ENCODE results near the gene FAM167B.

DNA sequence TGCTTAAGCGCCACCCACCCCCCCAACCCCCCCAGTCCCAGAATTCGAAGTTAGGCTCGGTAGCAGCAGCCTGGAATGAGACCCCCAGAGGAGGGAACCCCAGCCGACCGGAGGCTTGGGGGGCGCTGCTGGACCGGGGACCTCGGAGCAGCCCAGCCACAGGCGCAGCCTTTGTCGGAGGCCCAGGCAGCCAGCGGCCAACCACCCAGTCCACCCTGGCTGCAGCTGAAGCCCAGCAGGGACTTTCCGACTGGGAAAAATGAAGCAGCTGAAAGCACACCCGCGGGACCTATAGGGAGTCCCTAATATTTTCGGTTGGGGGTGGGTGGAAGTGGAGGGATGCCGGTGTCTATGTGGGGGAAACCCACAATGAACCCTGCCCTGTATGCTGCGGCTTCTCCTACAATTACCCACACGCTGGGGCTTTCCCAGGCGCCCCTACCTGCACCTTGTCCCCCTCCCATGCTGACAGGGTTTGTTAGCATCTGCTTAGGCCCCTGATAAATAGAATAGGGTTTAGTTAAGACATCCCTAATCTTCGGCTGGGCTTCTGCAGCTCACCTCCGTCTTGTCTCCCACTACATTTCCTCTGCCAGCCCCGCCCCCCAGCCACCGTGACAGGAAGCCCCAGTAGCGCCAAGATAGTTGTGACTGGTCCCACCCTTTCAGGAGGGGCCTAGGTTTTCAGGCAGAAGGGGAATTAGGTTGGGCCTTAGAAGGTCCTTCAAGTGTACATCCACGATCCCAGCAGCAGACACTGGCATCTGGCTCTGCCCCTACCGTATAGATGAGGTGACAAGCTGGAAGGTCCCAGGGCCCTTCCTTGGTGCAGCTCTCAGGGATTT is 45.8 kb upstream of the FAM167B start:
- TF ChIP-seq, protein P1, sequence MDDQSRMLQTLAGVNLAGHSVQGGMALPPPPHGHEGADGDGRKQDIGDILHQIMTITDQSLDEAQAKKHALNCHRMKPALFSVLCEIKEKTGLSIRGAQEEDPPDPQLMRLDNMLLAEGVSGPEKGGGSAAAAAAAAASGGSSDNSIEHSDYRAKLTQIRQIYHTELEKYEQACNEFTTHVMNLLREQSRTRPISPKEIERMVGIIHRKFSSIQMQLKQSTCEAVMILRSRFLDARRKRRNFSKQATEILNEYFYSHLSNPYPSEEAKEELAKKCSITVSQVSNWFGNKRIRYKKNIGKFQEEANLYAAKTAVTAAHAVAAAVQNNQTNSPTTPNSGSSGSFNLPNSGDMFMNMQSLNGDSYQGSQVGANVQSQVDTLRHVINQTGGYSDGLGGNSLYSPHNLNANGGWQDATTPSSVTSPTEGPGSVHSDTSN (IDR thresholded peaks at IDR 0.05): no peak
- TF ChIP-seq MYC (IDR thresholded peaks at IDR 0.05; ENCODE audit: borderline replicate concordance, low read length) (no peak), EHF (CRISPR knock-in tag; IDR thresholded peaks at IDR 0.05) (no peak), JUN (IDR thresholded peaks at IDR 0.05) (no peak), ZC3H11A (IDR thresholded peaks at IDR 0.05) (no peak), CBX2 (IDR thresholded peaks at IDR 0.05; ENCODE audit: borderline replicate concordance, low read depth) (no peak)
- TF ChIP-seq, protein P2, sequence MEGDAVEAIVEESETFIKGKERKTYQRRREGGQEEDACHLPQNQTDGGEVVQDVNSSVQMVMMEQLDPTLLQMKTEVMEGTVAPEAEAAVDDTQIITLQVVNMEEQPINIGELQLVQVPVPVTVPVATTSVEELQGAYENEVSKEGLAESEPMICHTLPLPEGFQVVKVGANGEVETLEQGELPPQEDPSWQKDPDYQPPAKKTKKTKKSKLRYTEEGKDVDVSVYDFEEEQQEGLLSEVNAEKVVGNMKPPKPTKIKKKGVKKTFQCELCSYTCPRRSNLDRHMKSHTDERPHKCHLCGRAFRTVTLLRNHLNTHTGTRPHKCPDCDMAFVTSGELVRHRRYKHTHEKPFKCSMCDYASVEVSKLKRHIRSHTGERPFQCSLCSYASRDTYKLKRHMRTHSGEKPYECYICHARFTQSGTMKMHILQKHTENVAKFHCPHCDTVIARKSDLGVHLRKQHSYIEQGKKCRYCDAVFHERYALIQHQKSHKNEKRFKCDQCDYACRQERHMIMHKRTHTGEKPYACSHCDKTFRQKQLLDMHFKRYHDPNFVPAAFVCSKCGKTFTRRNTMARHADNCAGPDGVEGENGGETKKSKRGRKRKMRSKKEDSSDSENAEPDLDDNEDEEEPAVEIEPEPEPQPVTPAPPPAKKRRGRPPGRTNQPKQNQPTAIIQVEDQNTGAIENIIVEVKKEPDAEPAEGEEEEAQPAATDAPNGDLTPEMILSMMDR (IDR thresholded peaks at IDR 0.05): no peak
